Measurements from ENCODE around the gene CELF4.

GRCh38 chr18:37343542-37343851 lies 222.1 kb downstream of the CELF4 start:
- TF ChIP-seq CTCF (IDR thresholded peaks at IDR 0.05; ENCODE audit: insufficient read depth, low read length) (no peak), REST (IDR thresholded peaks at IDR 0.05; ENCODE audit: insufficient replicate concordance, low read depth) (no peak), POLR2AphosphoS5 (IDR thresholded peaks at IDR 0.05; ENCODE audit: low read depth) (no peak), SPI1 (IDR thresholded peaks at IDR 0.05; ENCODE audit: borderline replicate concordance, low read depth) (no peak)
